Measurements from ENCODE around the gene DYNC2H1.

GRCh38 chr11:103071008-103071407 lies 38.2 kb upstream of the DYNC2H1 start:
- TF ChIP-seq, protein P1, sequence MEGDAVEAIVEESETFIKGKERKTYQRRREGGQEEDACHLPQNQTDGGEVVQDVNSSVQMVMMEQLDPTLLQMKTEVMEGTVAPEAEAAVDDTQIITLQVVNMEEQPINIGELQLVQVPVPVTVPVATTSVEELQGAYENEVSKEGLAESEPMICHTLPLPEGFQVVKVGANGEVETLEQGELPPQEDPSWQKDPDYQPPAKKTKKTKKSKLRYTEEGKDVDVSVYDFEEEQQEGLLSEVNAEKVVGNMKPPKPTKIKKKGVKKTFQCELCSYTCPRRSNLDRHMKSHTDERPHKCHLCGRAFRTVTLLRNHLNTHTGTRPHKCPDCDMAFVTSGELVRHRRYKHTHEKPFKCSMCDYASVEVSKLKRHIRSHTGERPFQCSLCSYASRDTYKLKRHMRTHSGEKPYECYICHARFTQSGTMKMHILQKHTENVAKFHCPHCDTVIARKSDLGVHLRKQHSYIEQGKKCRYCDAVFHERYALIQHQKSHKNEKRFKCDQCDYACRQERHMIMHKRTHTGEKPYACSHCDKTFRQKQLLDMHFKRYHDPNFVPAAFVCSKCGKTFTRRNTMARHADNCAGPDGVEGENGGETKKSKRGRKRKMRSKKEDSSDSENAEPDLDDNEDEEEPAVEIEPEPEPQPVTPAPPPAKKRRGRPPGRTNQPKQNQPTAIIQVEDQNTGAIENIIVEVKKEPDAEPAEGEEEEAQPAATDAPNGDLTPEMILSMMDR (IDR thresholded peaks at IDR 0.05) = no peak
- TF ChIP-seq POLR2A (IDR thresholded peaks at IDR 0.05) = no peak

Measured in Peyer's patch (tissue), 4 donors.